Fibroblast of peridontal ligament (primary cell): ENCODE results near the gene SLC12A5.

Source experiments
- DNase-seq: peaks from one replicate; pipeline ENCODE4 v3.0.0-alpha.2; 2010; ENCODE audit errors: extremely low read depth

Gene SLC12A5

GRCh38 chr20:46108435-46108841 lies 79.4 kb downstream of the SLC12A5 start:
- no peak for DNase-seq

GRCh38 chr20:46108976-46109375 lies 80.0 kb downstream of the SLC12A5 start:
- no peak for DNase-seq
